ENCODE data around the gene PDS5B. TPM values are rescaled to one million over a fixed set of nuclear protein-coding genes. Genes with fewer than 3 reads are reported as not detected.

Gene PDS5B
- total and polyA plus RNA-seq, 2 experiments from 2014 or later: 16.6 to 34.0 TPM

GRCh38 chr13:32802159-32802558 is 215.9 kb downstream of the PDS5B start:
- DNase-seq (ENCODE audit: low spot score): no peak
- H3K4me3 ChIP-seq: no peak overlapping the region
- H4K20me1 ChIP-seq (ENCODE audit: insufficient read depth, poor library complexity, severe bottlenecking): no peaks in the 10 kb centered on the region
- no peaks in the 10 kb centered on the region for H3K4me1 ChIP-seq (ENCODE audit: insufficient read depth)
- no peak overlapping the region for H3K4me2 ChIP-seq
- TF ChIP-seq, protein P1, sequence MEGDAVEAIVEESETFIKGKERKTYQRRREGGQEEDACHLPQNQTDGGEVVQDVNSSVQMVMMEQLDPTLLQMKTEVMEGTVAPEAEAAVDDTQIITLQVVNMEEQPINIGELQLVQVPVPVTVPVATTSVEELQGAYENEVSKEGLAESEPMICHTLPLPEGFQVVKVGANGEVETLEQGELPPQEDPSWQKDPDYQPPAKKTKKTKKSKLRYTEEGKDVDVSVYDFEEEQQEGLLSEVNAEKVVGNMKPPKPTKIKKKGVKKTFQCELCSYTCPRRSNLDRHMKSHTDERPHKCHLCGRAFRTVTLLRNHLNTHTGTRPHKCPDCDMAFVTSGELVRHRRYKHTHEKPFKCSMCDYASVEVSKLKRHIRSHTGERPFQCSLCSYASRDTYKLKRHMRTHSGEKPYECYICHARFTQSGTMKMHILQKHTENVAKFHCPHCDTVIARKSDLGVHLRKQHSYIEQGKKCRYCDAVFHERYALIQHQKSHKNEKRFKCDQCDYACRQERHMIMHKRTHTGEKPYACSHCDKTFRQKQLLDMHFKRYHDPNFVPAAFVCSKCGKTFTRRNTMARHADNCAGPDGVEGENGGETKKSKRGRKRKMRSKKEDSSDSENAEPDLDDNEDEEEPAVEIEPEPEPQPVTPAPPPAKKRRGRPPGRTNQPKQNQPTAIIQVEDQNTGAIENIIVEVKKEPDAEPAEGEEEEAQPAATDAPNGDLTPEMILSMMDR (IDR thresholded peaks at IDR 0.05; ENCODE audit: poor library complexity): no peak
- TF ChIP-seq EZH2phosphoT487 (IDR thresholded peaks at IDR 0.05; ENCODE audit: low read depth, severe bottlenecking, unreplicated experiment) (no peak), EZH2 (IDR thresholded peaks at IDR 0.05; ENCODE audit: borderline replicate concordance) (no peak)
- no peaks in the 10 kb centered on the region for H3K27me3 ChIP-seq
- no peaks in the 10 kb centered on the region for H3K36me3 ChIP-seq (replicated peaks; ENCODE audit: insufficient read depth, low read depth)
- no peaks in the 10 kb centered on the region for H3K79me2 ChIP-seq
- no peak overlapping the region for H3K27ac ChIP-seq
- no peaks in the 10 kb centered on the region for H3K9me2 ChIP-seq (replicated peaks; ENCODE audit: insufficient read depth)
- H2AFZ ChIP-seq: no peak overlapping the region
- no peaks in the 10 kb centered on the region for H3K9me3 ChIP-seq (ENCODE audit: low read depth)
- 71% methylated on average over 3 of the region's 3 CpGs for whole genome bisulfite sequencing (ENCODE audit: low lambda C conversion rate, missing lambda C conversion rate)

DNA sequence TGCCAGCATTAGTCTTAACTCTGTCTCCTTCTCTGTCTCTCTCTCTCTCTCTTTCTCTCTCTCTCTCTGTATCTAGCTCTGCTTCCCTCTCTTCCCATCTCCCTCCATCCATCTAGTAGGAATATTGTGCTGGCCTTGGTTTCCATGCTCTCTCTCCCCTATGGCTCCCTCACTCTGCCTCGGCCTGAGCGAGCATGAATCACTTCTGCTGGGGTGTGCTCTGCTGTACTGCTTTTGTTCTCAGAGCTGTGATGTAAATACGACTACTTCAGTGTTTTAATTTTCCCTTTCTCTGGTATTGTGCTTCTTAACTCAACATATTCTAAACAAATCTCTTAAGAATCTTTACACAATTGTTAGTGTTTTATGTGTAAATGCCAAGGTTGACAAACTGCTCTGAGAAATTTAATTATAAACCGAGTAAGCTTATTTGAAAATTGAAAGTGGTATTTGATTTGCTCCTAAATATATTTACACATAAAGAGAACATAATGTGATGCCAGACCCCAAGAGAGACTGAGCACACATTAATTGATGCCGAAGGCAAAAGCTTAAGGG is 218.5 kb downstream of the PDS5B start:
- no peak overlapping the region for H3K27ac ChIP-seq
- TF ChIP-seq EZH2phosphoT487 (IDR thresholded peaks at IDR 0.05; ENCODE audit: low read depth, severe bottlenecking, unreplicated experiment): no peak
- no peak for TF ChIP-seq EZH2 (IDR thresholded peaks at IDR 0.05; ENCODE audit: borderline replicate concordance)
- peak overlapping the region; percentile 7 for H2AFZ ChIP-seq

DNA sequence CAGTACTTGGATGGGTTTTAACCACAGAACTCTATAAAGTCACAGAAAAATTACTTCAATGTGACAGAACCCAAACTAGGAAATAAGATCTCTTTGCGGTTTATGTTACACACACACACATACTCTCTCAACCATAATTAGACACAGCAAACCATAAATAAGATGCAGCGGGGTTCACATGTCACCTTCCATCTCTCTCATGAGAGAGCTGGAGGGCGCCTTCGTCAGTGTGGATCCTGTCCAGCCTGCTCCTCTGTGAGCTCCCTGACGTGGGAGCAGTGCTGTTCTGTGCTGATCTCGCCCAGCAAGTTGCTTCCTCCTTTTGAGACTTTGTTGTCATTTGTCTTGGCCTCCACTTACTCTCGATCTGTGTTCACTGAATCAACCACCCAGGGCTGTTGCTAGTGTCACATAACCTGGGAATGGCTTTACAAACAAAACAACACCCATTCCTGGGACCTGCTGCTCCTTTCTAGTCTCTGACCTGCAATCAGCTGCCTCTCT is 225.1 kb downstream of the PDS5B start:
- DNase-seq (ENCODE audit: low spot score): peak; percentile 44
- Histone ChIP-seq H3K27me3 (no peaks in the 10 kb centered on the region), H3K36me3 (replicated peaks; ENCODE audit: insufficient read depth, low read depth) (no peaks in the 10 kb centered on the region), H3K79me2 (no peaks in the 10 kb centered on the region), H4K20me1 (ENCODE audit: insufficient read depth, poor library complexity, severe bottlenecking) (no peaks in the 10 kb centered on the region), H3K27ac (no peak overlapping the region), H3K4me2 (peak overlapping the region; percentile 48), H3K9me2 (replicated peaks; ENCODE audit: insufficient read depth) (no peaks in the 10 kb centered on the region), H3K4me1 (ENCODE audit: insufficient read depth) (no peaks in the 10 kb centered on the region), H2AFZ (peak overlapping the region; percentile 42), H3K4me3 (no peak overlapping the region), H3K9me3 (ENCODE audit: low read depth) (no peaks in the 10 kb centered on the region)
- TF ChIP-seq, protein P1 (IDR thresholded peaks at IDR 0.05; ENCODE audit: poor library complexity): no peak
- TF ChIP-seq EZH2phosphoT487 (IDR thresholded peaks at IDR 0.05; ENCODE audit: low read depth, severe bottlenecking, unreplicated experiment) (no peak), EZH2 (IDR thresholded peaks at IDR 0.05; ENCODE audit: borderline replicate concordance) (no peak)
- 40% methylated on average over 7 of the region's 7 CpGs for WGBS (ENCODE audit: low lambda C conversion rate, missing lambda C conversion rate)

More for the DNA sequence above, 218.5 kb downstream of the PDS5B start:
- Histone ChIP-seq H3K27me3 (no peaks in the 10 kb centered on the region), H3K36me3 (replicated peaks; ENCODE audit: insufficient read depth, low read depth) (no peaks in the 10 kb centered on the region), H4K20me1 (ENCODE audit: insufficient read depth, poor library complexity, severe bottlenecking) (no peaks in the 10 kb centered on the region), H3K9me2 (replicated peaks; ENCODE audit: insufficient read depth) (no peaks in the 10 kb centered on the region), H3K79me2 (no peaks in the 10 kb centered on the region), H3K9me3 (ENCODE audit: low read depth) (no peaks in the 10 kb centered on the region), H3K4me3 (no peak overlapping the region), H3K4me2 (no peak overlapping the region), H3K4me1 (ENCODE audit: insufficient read depth) (no peaks in the 10 kb centered on the region)
- DNase-seq (ENCODE audit: low spot score): no peak
- WGBS (ENCODE audit: low lambda C conversion rate, missing lambda C conversion rate): 59% methylated on average over 5 of the region's 5 CpGs

DNA sequence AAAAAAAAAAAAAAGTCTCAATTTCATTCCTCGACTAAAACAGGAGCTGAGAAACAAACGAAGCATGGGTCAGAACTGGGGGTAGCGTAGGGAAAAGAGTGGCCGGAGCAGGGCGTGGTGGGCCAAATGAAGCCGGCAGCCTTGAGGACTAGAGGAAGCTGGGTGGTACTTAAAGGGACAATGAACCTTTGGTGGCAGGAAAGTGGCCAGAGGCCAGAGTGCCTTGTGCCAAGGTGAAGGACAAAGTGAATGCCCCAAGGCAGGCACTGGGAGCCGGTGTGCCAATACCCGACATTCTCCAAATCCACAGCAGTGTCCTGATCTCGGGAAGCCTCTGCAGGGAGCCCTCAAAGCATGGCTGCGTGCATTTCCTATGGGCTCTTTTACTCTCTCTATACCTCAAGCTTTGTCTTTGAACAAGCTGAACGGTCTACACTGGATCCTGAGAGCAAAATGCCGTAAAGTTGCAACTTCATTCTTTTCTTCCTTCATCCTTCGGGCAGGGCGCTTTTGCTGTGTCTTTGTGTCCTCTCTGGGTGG is 235.0 kb downstream of the PDS5B start:
- Histone ChIP-seq H3K79me2 (no peaks in the 10 kb centered on the region), H3K4me3 (no peak overlapping the region), H3K9me2 (replicated peaks; ENCODE audit: insufficient read depth) (no peaks in the 10 kb centered on the region), H3K4me1 (ENCODE audit: insufficient read depth) (peaks cover 6% of the 10 kb centered on the region), H3K36me3 (replicated peaks; ENCODE audit: insufficient read depth, low read depth) (no peaks in the 10 kb centered on the region), H3K9me3 (ENCODE audit: low read depth) (no peaks in the 10 kb centered on the region), H4K20me1 (ENCODE audit: insufficient read depth, poor library complexity, severe bottlenecking) (no peaks in the 10 kb centered on the region), H3K27ac (no peak overlapping the region), H2AFZ (no peak overlapping the region), H3K4me2 (no peak overlapping the region), H3K27me3 (no peaks in the 10 kb centered on the region)
- DNase-seq (ENCODE audit: low spot score): no peak
- WGBS (ENCODE audit: low lambda C conversion rate, missing lambda C conversion rate): 93% methylated on average over 14 of the region's 14 CpGs
- TF ChIP-seq, protein P1 (IDR thresholded peaks at IDR 0.05; ENCODE audit: poor library complexity): no peak
- TF ChIP-seq EZH2phosphoT487 (IDR thresholded peaks at IDR 0.05; ENCODE audit: low read depth, severe bottlenecking, unreplicated experiment) (no peak), EZH2 (IDR thresholded peaks at IDR 0.05; ENCODE audit: borderline replicate concordance) (no peak)
